ENCODE measurements around the gene KCTD19. TPM values are rescaled to one million over a fixed set of nuclear protein-coding genes. Genes with fewer than 3 reads are reported as not detected.

Gene KCTD19
- total RNA-seq, 4 donors from 2014 or later, result under 0.01 to 2.3 (median 0.25) TPM

DNA sequence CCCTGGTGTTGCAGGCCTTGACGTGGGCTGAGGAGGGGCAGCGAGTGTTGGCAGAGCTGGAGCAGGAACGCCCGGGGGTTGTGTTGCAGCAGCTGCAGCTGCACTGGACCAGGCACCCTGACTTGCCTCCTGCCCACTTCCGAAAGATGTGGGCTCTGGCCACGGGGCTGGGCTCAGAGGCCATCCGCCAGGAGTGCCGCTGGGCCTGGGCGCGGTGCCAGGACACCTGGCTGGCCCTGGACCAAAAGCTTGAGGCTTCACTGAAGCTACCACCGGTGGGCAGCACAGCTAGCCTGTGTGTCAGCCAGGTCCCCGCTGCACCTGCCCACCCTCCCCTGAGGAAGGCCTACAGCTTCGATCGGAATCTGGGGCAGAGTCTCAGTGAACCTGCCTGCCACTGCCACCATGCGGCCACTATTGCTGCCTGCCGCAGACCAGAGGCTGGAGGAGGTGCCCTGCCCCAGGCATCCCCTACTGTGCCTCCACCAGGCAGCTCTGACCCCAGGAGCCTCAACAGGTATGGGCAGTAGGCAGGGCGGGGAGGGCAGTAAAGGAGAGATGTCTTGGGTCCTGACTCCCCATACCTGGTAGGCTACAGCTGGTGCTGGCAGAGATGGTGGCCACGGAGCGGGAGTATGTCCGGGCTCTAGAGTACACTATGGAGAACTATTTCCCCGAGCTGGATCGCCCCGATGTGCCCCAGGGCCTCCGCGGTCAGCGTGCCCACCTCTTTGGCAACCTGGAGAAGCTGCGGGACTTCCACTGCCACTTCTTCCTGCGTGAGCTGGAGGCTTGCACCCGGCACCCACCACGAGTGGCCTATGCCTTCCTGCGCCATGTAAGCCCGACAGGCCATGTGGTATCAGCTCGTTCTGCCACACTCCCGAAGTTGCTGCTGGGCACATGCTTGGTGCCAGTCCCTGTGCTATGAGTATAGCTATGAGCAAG lies 41.6 kb downstream of the KCTD19 start:
- H3K9me3 ChIP-seq, result no peaks in the 10 kb centered on the region
- no peaks in the 10 kb centered on the region for H3K27me3 ChIP-seq
- TF ChIP-seq POLR2A (IDR thresholded peaks at IDR 0.05), result no peak
- TF ChIP-seq, protein P1, sequence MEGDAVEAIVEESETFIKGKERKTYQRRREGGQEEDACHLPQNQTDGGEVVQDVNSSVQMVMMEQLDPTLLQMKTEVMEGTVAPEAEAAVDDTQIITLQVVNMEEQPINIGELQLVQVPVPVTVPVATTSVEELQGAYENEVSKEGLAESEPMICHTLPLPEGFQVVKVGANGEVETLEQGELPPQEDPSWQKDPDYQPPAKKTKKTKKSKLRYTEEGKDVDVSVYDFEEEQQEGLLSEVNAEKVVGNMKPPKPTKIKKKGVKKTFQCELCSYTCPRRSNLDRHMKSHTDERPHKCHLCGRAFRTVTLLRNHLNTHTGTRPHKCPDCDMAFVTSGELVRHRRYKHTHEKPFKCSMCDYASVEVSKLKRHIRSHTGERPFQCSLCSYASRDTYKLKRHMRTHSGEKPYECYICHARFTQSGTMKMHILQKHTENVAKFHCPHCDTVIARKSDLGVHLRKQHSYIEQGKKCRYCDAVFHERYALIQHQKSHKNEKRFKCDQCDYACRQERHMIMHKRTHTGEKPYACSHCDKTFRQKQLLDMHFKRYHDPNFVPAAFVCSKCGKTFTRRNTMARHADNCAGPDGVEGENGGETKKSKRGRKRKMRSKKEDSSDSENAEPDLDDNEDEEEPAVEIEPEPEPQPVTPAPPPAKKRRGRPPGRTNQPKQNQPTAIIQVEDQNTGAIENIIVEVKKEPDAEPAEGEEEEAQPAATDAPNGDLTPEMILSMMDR (IDR thresholded peaks at IDR 0.05), result peak in 3 of 5 experiments; percentile 16 to 32 (median 20)
- H3K36me3 ChIP-seq, result peaks cover 0 to 73% (median 0%) of the 10 kb centered on the region in 3 donors
- WGBS, 2 donors, result 78 to 87% methylated on average over 20 to 32 of the region's 34 CpGs
- no peak overlapping the region for H3K4me3 ChIP-seq
- peaks cover 0 to 6% (median 0%) of the 10 kb centered on the region in 4 donors for H3K4me1 ChIP-seq
- no peak for DNase-seq (ENCODE audit: low spot score in 2 of 2)
- H3K27ac ChIP-seq, result no peak overlapping the region

DNA sequence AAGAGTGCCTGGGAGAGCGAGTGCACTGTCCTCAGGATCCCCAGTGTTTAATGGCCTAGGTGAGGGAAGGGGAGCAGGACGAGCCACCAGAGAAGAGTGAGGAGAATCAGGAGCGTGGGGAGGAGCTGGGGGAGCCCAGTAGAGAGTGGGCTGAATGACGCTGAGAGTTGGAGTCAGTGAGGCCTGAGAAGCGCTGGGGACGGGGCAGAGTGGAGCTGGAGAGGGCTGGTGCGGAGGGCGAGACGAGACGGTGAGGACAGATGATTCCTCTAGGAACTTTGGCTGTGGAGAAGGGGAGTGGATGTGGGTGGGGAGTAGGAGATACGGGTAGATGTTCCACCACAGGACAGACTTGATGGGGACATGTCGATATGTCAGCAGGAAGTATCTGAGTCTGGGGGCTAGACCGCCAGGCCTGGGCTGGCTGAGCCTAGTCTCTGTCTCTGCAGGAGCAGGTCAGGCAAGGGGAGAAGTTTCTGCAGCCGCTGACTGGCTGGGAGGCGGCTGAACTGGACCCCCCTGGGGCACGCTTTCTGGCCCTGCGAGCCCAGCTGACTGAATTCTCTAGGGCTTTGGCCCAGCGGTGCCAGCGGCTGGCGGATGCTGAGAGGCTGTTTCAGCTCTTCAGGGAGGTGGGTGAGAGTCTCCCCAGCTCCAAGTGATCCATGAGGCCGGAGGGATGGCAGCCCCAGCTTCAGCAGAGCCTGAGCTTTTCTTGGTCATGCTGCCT lies 42.5 kb downstream of the KCTD19 start:
- 82 to 84% methylated on average over 20 to 21 of the region's 21 CpGs for WGBS, 2 donors
- no peak overlapping the region for H3K4me3 ChIP-seq
- no peaks in the 10 kb centered on the region for H3K9me3 ChIP-seq
- no peaks in the 10 kb centered on the region for H3K27me3 ChIP-seq
- TF ChIP-seq POLR2A (IDR thresholded peaks at IDR 0.05) (no peak), EP300 (IDR thresholded peaks at IDR 0.05) (no peak)
- TF ChIP-seq, protein P1 (IDR thresholded peaks at IDR 0.05), result no peak
- DNase-seq (ENCODE audit: low spot score in 2 of 2), result no peak
- H3K36me3 ChIP-seq, result peaks cover 0 to 68% (median 0%) of the 10 kb centered on the region in 3 donors
- no peak overlapping the region for H3K27ac ChIP-seq
- H3K4me1 ChIP-seq, result peaks cover 0 to 12% (median 2%) of the 10 kb centered on the region in 4 donors

DNA sequence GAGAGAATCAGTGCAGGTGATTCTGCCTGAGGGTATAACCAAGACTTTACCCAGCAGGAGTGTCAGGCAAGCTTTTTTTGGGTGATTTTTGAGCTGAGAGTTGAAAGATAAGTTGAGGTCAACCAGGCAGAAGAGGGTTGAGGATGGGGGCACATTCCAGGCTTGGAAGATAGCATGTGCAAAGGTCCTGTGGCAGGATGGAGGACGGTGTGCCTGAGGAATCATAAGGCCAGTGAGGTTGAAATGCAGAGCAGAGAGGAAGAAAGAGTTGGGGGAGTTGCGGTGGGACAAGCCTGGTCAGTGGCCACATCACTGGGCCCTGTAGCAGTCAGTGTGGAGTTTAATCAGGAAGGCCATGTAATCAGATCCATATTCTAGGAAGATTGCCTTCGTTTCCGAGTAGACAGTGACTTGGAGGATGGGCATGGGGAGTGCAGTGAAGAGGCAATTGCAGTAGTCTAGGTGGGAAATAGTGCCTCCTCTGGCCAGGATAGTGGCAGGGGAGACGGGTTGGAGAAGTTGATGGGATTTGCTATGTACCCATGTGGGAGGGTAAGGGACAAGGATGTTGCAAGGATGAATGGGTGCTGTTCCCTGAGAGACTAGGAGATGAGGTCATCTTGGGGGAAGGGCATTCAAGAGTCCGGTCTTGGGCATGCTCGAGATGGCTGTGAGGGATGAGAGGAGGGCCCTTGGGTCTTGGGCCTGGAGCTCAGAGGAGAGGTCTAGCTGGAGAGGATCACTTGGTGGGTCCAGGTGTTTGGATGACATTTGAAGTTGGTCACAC lies 43.3 kb downstream of the KCTD19 start:
- no peaks in the 10 kb centered on the region for H3K27me3 ChIP-seq
- no peaks in the 10 kb centered on the region for H3K9me3 ChIP-seq
- DNase-seq (ENCODE audit: low spot score in 2 of 2), result no peak
- TF ChIP-seq, protein P1 (IDR thresholded peaks at IDR 0.05), result no peak
- TF ChIP-seq POLR2A (IDR thresholded peaks at IDR 0.05) (no peak), EP300 (IDR thresholded peaks at IDR 0.05) (no peak)
- H3K36me3 ChIP-seq, result peaks cover 0 to 61% (median 0%) of the 10 kb centered on the region in 3 donors
- WGBS, 2 donors, result 79 to 80% methylated on average over 7 of the region's 7 CpGs
- no peak overlapping the region for H3K4me3 ChIP-seq
- H3K27ac ChIP-seq, result no peak overlapping the region
- H3K4me1 ChIP-seq, result peaks cover 0 to 20% (median 9%) of the 10 kb centered on the region in 4 donors

DNA sequence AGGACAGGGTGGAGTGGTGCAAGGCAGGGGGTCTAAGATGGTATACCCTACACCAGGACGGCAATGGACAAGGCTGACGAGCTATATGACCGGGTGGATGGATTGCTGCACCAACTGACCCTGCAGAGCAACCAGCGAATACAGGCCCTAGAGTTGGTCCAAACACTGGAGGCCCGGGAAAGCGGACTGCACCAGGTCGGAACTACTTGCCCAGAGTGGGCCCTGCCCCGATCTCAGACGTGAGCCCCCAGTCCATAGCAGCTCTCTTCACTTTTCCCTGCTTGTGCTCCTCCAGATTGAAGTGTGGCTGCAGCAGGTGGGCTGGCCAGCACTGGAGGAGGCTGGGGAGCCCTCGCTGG lies 44.1 kb downstream of the KCTD19 start:
- no peaks in the 10 kb centered on the region for H3K9me3 ChIP-seq
- H3K4me3 ChIP-seq, result no peak overlapping the region
- H3K36me3 ChIP-seq, result peaks cover 0 to 53% (median 0%) of the 10 kb centered on the region in 3 donors
- peaks cover 0 to 28% (median 17%) of the 10 kb centered on the region in 4 donors for H3K4me1 ChIP-seq
- no peak for TF ChIP-seq EP300 (IDR thresholded peaks at IDR 0.05)
- no peak for TF ChIP-seq POLR2A (IDR thresholded peaks at IDR 0.05)
- TF ChIP-seq, protein P1 (IDR thresholded peaks at IDR 0.05), result no peak
- H3K27ac ChIP-seq, result no peak overlapping the region
- no peak for DNase-seq (ENCODE audit: low spot score in 2 of 2)
- WGBS, 2 donors, result 95 to 96% methylated on average over 9 to 10 of the region's 10 CpGs
- H3K27me3 ChIP-seq, result no peaks in the 10 kb centered on the region

All from tibial nerve (tissue), 4 donors.